RPMI8226 (cell line): Measurements from ENCODE around the gene GIMAP6.
"Not testable (repeated sequence)": the region's sequence is repeated elsewhere in the genome, so short reads cannot be mapped to it uniquely, and the experiment has no call there.

ENCODE experiments used
- DNase-seq: peaks from one replicate; pipeline ENCODE4 v3.0.0-alpha.2; 2015

GIMAP6 gene

DNA sequence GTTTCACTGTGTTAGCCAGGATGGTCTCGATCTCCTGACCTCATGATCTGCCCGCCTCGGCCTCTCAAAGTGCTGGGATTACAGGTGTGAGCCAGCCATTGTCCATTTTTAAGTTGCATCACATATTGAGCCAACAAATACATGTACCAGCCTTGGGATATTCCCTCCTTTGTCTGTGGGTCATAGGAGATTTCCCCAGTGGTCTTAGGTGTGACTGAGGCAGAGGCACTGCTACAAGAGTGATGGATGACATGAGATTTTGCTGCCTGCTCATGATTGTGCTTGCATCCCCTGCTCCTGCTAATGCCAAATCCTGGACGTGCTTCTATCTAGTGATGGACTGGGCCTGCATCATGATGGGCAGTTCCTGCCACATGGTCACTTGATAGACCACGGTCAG lies 10.7 kb upstream of the GIMAP6 start:
- DNase-seq, result no peak

DNA sequence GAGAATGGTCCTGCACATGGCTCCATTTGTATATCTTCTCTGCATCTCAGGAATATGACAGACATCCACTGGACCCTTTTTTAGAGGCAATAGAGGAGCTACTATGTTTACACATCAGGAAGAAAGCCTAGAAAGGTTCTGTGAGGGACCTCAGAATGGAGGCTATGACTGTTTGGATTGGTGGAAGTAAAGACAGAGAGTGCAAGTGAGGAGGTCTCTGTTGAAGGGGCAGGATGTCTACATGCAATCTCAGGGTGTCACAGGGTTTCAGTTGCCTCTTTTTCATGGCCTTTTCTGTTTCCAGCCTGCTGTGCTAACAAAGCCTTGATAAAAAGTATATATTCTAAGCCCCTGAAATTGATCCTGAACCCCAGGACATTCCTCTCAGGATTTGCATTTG lies 9.7 kb upstream of the GIMAP6 start:
- DNase-seq, result no peak

DNA sequence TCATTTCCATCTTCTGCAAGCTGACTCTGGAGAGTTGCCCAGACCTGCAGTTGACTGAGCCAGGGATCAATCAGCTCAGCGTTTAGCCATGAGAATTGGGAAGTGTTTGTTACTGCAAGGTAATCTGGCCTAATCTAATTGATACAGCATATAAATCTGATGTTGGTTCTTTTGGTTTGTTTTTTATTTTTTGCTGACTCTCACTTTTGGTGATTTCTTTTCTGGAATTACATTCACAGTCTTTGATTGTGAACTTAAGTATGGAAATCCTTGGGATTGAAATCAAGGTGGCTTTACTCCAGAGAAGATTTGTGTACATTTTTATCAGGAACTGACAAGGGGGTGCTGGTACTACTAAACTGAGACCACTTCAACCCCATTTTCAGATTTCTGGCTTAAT lies 1.7 kb upstream of the GIMAP6 start:
- no peak for DNase-seq

DNA sequence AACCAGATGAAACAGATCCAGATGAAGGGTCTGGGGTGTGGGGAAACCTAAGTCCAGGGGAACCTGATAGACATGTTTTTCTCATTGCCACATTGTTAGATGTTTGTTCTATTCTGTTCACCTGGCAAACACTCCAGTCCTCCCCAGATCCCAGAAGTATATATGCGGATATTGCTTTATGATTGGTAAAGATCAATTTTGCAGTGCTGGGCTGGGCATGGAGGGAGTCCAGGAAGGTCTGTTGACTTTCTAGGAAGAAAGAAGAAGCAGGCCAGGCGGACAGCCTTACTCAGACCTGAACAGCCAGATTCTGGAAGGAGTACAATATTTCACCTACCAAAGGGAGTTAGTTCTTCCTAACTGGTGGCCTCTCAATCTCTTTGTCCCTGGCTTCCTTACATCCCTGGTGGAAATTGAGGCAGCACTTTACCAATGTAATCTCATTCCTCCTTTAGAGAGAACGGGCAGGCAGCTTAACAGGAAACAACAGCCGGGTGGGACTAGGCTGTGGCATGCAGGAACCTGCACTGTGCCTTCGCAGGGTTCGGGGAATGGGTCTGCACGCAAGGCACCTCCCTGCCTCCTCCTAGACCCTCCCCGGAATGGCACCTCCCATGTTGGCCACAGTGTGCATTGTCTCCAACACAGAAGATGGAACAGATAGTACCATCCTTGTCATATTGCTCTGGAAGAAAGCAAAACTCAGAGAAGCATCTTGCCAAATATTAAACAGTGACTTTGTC lies 930 bp downstream of the GIMAP6 start:
- DNase-seq, result no peak

DNA sequence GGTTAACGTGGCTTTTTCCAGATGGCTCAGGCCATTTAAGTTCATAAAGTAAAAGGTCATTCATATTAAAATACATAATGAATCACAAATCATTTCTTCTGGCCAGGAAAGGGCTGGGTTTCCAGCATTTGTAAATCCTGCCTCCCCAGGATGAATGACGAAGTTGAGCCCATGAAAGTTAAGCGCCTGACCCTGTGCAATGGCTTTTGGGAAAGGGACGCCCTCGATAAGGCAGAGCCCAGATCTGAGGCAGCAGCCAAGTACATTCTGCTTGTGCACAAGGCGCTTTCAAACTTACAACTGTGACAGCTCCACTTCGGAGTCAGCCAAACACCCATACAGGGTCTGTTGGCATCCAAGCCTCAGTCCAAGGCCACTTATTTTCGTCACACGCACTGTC lies 2.8 kb downstream of the GIMAP6 start:
- DNase-seq, result no peak

DNA sequence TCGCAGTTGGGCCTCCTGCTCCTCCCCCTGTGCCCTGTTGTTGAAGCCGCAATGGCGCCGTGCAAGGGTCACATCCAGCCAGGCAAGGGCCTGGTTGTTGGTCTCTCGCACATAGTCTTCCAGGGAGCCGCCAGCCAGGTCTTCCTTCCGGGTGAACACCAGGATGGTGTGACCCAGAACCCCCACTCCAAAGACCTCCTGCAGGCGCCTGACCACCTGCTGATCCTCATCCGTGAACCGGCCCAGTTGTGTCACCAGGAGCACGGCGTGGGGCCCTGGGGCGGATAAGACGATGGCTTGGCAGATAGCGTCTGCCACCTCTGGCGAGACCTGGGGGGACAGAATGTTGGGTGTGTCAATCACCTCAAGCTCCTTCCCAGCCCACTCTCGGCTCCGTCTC lies 4.2 kb downstream of the GIMAP6 start:
- DNase-seq, result no peak

DNA sequence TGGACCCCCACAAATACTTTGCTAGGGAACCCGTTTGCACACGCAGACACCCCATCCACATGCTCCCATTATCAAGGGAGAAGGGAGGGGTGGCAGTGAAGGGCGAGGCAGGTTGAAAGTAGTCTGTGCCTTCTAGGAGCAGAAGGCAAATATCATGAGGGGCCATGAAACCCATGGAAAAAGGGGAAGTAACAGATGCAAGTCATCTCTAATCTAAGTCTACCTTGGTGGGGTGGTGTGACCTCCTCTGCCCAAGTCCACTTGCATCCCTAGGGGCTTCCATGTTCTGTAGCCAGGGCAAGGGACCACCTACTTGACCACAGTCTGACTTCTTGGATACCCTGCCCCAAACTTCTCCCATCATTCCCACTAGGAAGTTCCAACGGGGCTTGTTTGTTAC lies 5.5 kb downstream of the GIMAP6 start:
- DNase-seq, result no peak

DNA sequence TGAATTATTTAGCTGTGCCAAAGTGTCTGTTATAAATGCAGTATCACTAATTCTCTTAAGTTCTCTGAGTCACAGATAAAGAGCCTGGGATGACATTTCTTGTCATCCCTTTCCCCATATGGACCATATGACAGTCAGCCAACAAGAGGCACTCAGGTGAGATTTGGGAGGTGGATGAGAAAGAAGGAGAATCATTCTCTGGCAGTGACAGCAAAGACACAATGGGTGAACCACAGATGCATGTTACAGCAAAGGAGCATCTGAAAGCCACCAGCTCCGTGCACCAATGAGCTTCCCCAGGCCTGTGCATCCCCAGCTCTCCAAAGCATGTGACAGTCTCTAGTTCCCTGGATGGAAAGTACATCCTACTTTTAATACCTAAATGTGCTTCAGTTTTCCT lies 10.8 kb downstream of the GIMAP6 start:
- no peak for DNase-seq

DNA sequence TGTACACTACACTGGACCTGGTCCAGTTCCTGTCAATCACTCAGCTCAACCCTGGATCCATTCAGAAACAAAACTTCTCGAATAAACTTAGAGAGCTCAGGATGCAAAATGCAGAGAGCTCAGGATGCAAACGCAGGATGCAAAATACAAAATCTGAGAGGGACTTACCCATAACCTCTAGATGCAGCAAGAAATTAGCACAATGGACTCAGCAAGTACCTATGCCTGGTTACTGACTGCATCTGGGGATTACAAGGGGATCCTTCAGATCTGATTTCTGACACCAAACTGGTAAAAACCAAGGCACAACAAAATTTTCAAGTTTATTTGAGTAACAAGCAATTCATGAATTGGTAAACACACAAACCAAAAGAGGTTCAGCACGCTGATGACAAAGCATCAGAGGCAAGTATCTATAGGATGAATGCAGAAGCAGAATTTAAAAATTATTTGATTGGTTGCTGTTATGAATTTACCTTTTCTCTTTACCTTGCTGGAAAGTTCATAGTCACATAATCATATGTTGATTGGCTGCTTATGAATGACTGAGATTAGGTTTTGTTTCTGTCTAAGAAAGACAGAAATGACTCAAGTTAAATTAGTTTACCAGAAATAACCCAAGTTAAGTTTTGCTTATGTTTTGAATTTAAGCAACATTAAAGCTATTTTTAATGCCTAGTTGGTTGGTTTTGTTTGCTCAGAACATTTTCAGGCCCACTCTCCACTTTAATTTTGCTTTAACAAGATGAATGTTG lies 11.4 kb downstream of the GIMAP6 start:
- no peak for DNase-seq

DNA sequence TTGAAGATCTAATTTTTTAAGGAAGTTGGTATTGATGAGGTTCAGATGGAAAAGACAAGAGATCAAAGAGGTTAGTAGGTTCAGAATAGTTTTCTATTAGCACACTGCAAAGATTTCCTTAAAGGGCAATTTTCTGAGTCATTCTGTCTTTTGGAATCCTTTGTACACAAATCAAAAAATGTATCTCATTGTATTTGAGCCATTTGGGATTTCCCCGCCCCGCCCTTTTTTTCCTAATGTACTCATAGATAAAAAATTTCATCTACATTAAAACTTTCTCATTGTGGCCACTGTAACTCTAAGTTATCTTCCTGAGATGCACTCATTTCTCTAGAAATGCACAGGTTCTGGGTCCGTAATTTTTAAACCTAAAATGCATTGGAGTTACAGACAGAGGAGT lies 12.1 kb downstream of the GIMAP6 start:
- DNase-seq, result no peak

DNA sequence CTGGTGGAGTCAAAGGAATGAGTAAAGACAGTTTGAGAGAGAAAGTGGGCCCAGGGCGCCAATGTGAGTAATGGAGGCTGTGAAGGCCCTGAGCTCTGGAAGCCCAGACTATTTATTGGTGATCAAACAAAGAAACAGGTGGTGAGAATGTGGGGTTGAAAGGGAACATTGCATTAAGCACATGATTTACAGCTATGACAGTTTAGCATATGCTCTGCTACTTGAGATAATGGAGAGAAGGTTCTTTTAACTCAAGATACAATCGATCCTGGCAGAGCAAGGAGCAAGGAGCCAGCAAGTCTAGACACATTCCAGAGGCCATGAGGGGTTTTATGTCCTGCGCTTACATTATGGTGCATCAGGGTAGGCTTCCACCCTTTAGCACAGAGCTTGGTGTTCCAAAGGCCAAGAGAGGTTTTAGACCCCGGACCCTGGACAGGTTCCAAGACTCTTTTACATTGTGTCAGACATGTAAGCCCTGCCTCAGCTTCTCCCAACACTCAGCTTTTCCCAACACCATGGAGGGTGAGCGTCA lies 16.9 kb downstream of the GIMAP6 start:
- DNase-seq, result not testable (repeated sequence)

DNA sequence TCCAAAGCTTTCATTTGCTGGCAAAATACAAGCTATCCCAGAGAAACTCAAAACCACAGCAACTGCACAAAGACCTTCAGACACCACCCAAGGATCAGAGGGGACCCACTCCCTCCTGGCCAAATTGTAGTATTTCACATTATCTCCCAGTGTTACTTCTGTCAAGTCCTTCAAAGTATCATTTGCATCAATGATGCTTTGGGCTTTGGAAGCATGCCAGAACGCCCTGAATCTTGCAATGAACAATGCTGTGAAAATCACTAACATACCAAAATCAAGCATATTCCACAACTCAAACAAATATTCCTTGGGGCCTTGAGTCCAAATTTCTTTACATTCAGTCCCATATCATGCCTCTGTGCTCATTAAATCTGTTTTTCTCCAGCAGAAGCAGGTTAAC lies 17.8 kb downstream of the GIMAP6 start:
- not testable (repeated sequence) for DNase-seq

DNA sequence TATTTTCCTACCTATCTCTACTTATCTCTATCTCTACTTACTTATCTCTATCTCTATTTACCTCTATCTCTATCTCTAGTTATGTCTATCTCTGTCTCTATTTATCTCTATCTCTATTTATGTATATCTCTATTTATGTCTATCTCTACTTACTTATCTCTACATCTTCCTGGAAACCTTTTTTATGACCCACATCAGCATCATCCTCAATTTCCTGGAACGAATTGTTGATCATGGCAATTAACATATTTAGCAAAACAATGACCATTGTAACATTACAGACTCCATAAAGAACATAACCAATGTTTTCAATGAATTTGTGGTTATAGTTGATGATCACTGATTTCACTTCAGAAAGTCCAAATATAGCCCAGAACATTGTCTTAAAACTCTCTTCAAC lies 18.3 kb downstream of the GIMAP6 start:
- DNase-seq, result no peak

DNA sequence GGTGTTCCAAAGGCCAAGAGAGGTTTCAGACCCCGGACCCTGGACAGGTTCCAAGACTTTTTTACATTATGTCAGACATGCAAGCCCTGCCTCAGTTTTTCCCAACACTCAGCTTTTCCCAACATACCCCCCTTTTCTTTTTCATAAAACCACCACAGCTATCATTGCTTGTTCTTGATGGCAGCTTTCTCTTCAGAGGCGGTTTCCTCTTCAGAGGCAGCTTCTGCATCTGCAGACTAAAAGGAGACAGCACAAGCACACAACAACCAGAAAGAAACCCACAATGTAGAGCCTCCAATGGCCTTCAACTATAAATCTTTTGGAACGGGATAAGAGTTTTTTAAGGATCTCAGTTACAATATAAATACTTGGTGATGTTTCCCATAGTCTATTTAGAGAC lies 19.3 kb downstream of the GIMAP6 start:
- DNase-seq, result no peak

DNA sequence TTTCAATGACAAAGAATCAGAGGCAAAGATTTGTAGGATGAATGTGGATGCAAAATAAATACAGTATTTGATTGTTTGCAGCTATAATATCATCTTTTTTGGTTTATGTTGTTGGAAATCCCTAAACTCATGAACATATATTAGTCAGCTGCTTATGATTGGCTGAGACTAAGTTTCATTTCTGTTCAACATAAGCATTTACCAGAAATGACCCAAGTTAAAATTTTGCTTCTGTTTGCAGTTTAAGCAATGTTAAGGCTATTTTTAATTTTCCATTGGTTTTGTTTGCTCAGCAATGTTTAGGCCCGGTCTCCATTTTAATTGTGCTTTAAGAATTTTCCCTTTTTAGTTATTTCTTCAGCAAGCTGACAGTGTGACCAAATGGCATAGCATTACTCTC lies 22.0 kb downstream of the GIMAP6 start:
- peak; percentile 60 for DNase-seq

DNA sequence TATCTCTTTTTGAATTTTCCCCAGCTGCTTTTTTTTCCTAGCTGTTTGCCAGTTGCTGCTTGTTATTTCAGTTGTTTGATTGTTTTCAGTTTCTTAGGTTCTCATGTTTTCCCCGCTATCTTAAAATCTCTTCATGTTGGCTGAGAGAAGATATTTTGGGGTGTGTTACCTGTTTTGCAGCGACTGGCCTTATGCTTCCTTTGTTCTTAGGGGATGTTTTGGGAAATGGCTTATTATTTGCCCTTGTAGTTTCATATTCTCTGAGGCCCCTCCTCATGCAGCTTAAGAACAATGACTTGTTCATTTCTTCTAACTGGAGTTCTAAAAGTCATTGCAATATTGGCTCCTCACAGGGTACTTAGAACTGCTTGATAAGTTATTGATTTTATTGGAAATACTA lies 28.6 kb downstream of the GIMAP6 start:
- DNase-seq, result not testable (repeated sequence)

DNA sequence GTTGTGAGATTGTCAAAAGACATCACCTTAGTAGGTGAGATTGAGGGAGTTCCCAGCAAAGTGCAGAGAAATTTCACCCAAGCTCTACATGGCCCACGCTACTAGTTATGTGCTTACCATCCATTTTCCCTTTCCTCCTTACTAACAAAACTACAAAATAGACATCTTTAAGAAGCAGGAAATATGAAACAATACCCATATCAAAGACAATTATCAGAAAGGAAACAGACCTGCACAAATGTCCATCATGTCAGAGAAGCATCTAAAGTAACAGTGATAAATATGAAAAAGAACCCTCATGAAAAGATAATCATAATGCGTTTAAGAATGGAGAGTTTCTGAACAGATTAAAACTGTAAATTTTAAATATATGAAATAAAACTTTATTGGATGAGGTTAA lies 36.8 kb downstream of the GIMAP6 start:
- no peak for DNase-seq

DNA sequence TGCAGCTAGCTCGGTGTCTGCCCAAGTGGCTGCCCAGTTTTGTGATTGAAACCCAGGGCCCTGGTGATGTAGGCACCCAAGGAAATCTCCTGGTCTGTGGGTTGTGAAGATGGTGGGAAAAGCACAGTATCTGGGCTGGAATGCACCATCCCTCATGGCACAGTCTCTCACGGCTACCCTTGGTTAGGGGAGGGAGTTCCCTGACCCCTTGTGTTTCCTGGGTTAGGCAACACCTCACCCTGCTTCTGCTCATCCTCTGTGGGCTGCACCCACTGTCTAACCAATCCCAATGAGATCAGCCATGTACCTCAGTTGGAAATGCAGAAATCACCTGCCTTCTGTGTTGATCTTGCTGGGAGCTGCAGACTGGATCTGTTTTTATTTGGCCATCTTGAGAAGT lies 37.4 kb downstream of the GIMAP6 start:
- no peak for DNase-seq

DNA sequence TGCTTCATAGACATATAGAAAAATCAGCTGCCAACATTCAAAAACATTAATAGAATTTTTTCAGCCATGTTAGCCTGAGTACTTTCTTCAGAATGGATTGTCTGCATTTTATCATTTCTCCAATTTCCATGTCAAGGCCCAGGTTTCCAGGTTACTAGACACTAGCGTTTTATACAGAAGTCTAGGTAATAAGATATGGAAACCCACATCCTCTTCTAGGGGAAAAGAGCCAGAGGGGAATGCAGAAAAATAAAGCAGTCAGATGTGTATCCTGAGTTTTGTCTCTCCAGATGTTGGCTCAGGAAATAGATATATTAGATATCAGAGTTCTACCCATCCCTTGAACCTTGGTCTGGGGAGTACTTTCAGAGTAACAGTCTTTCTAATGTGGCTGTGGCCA lies 44.6 kb downstream of the GIMAP6 start:
- DNase-seq, result no peak

DNA sequence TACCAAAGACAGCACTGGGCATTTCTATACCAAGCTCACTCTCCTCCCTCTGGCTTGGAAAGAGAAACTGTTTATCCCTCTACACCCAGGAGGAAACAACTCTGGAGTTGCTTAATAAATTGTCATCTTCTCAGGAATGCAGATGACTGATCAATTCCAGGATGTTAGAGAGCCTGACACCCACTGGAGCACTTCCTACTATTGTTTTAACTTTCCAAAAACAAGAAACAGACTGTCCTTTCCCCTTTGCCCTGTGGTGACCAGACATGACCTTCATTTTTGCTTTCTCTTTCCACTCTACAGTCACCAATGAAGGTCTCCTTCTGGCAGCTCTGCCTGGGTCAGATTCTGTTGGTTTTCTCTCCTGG lies 45.4 kb downstream of the GIMAP6 start:
- no peak for DNase-seq

DNA sequence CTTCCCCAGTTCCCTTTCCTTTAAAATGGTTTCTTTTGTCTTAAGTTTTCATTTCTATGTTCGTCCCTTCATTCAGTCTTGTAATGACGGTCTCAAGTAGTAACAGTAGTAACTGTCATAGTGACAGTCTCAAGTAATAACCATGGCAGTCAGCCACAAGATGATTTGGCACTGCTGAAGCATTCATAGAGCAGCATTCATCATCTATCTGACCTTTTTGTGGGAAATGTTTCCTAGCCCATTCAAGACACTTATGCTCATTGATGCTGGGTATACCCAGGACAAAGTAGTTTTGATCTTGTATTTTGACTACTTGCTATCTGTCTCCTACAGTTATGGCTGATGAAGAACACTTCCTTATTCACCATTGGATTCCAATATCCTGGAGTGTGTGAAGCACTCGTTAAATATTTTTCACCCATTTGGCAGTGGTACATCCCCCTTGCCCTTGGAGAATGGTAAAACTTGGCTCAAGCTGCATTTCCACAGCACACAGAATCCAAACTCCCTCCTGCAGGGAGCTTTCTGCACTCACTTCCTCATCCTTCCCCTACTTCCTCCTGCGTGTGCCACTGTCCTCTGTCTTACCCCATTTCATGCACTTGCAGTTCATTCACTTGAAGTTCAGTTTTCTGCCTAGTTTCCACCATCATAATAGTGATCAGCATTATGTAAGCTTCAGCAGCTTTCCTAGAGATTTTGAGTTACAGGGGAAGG lies 46.0 kb downstream of the GIMAP6 start:
- no peak for DNase-seq

DNA sequence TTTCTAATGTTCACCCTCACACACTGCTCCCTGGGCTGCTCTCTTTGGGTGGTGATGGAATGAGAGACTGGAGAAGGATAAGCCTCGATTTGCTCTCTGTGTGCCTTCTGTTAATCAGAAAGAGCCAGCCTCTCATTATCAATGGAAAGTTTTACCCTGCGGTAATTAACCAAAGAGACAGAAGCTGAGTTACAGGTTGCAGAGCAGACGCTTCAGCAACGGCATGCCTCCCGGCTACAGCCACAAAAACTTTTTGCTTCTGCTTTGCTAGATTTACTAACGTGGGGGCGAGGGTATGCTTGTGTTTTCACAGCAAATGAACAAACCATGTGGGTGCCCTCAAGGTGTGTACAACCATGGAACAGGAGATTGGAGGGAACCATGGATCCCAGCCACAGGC lies 47.0 kb downstream of the GIMAP6 start:
- no peak for DNase-seq

DNA sequence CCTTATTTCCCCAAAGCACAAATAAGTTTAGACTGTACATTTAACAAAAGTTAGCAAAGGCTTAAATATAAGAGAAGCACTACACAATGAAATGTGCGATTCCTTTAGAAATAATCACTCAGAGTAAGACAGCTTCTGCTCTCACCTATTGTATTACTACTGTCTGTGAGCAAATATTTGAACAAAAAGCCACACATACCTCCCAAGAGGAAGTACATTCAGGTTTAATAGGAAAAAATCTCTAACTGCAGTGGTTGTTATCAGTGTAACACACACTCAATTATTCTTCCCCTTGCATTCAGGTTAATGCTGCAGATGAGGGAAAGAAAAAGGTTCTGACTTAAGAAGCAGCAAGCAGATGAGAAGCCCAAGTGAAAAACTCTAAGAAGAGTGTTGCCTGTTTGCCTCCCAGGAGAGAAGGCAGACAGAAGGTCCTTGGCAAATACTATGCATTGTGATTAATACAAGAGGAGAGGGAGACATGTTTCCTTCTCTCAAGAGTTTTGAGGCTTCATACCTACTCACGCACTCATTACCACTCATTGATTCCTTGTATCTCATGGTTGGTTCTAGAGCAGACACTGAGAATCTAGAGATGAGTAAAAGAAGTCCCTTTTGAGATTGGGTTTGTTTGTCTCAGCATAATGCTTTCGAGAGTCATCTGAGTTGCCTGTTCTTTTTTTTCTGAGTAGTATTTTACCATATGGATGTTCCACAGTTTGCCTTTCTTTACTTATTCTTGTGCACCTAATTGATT lies 51.4 kb downstream of the GIMAP6 start:
- DNase-seq, result no peak
